ENCODE results near the gene CCDC78. TPM values are rescaled to one million over a fixed set of nuclear protein-coding genes. Genes with fewer than 3 reads are reported as not detected.

CCDC78 gene
- polyA plus RNA-seq, 1 donor (not counting 4 experiments of a cell fraction or from before 2014, with no cell fraction given) = 2.5 TPM

DNA sequence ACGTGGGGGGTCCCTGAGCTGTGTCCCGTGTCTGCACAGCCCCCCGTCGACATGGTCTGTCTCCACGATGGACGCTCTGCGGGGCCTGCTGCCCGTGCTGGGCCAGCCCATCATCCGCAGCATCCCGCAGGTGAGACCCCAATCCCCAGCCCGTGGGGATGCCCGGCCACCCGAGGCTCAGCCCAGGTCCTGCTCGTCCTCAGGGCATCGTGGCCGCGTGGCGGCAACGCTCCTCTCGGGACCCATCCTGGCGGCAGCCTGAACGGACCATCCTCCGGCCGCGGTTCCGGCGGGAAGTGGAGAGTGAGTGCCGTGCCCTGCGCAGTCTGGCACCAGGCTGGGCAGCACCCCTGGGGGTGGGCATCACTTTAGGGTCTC lies 39.2 kb upstream of the CCDC78 start:
- Histone ChIP-seq H4K20me1 (ENCODE audit: control insufficient read depth, extremely low read depth, insufficient read depth, low read length) (no peaks in the 10 kb centered on the region), H2AFZ (ENCODE audit: control insufficient read depth, low read length) (no peak overlapping the region), H3K4me3 (ENCODE audit: control insufficient read depth in 2 of 3, extremely low read depth in 1 of 3, insufficient read depth in 2 of 3, low read depth in 1 of 3, low read length in 3 of 3) (no peak overlapping the region), H3K4me1 (ENCODE audit: control insufficient read depth, extremely low read depth, insufficient read depth, low read length) (peaks cover 16% of the 10 kb centered on the region), H3K27me3 (ENCODE audit: control insufficient read depth, extremely low read depth, insufficient read depth, low read length) (peaks cover 3% of the 10 kb centered on the region), H3K9me1 (ENCODE audit: control insufficient read depth, extremely low read depth, insufficient read depth, low read length) (no peaks in the 10 kb centered on the region), H3K79me2 (ENCODE audit: control insufficient read depth, insufficient read depth, low read length) (no peaks in the 10 kb centered on the region), H3K9me3 (ENCODE audit: control insufficient read depth, low read depth, low read length) (no peaks in the 10 kb centered on the region), H3K4me2 (ENCODE audit: control insufficient read depth, extremely low read depth, insufficient read depth, low read depth, low read length) (no peak overlapping the region), H3K36me3 (ENCODE audit: control insufficient read depth in 2 of 2, extremely low read depth in 1 of 2, insufficient read depth in 2 of 2, low read length in 2 of 2) (no peaks in the 10 kb centered on the region), H3K27ac (ENCODE audit: control insufficient read depth, insufficient read depth, low read length) (no peak overlapping the region), H3K9ac (ENCODE audit: control insufficient read depth, extremely low read depth, insufficient read depth, low read length) (no peak overlapping the region)
- dilution Hi-C loops (cut with MboI; ENCODE audit: extremely low pct_ligation_motif_present, low sequenced_read_pairs) = no loop called here
- TF ChIP-seq EZH2 (IDR thresholded peaks at IDR 0.05; ENCODE audit: low read length) = no peak
- TF ChIP-seq, protein P1, sequence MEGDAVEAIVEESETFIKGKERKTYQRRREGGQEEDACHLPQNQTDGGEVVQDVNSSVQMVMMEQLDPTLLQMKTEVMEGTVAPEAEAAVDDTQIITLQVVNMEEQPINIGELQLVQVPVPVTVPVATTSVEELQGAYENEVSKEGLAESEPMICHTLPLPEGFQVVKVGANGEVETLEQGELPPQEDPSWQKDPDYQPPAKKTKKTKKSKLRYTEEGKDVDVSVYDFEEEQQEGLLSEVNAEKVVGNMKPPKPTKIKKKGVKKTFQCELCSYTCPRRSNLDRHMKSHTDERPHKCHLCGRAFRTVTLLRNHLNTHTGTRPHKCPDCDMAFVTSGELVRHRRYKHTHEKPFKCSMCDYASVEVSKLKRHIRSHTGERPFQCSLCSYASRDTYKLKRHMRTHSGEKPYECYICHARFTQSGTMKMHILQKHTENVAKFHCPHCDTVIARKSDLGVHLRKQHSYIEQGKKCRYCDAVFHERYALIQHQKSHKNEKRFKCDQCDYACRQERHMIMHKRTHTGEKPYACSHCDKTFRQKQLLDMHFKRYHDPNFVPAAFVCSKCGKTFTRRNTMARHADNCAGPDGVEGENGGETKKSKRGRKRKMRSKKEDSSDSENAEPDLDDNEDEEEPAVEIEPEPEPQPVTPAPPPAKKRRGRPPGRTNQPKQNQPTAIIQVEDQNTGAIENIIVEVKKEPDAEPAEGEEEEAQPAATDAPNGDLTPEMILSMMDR (optimal IDR thresholded peaks at IDR 0.05 in 1 of 3, IDR thresholded peaks at IDR 0.05 in 1 of 3, conservative IDR thresholded peaks at IDR 0.05 in 1 of 3; ENCODE audit: extremely low read depth in 1 of 3, insufficient read depth in 2 of 3, low read length in 3 of 3) = no peak
- DNase-seq (ENCODE audit: low read depth, low spot score) (no peak), FAIRE-seq (no peak)

DNA sequence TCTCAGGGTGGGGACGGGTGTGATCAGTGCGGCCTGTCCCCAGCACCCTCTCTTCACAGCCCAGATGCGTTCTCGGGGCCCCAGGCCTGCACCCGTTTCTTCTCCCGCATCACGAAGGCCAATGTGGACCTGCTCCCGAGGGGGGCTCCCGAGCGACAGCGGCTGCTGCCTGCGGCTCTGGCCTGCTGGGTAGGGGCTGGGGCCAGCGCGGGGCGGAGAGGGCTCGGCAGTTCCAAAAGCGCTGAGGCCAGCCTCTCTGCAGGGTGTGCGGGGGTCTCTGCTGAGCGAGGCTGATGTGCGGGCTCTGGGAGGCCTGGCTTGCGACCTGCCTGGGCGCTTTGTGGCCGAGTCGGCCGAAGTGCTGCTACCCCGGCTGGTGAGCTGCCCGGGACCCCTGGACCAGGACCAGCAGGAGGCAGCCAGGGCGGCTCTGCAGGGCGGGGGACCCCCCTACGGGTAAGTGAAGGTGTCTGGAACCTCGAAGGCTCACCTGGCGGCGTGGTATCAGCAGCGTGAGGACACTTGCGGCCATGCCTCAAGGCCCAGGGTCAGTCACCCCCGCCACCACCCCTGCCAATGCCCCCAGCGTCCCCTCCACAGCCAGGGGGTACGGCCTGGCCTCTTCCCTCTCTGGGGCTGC lies 38.7 kb upstream of the CCDC78 start:
- Histone ChIP-seq H3K4me3 (ENCODE audit: control insufficient read depth in 2 of 3, extremely low read depth in 1 of 3, insufficient read depth in 2 of 3, low read depth in 1 of 3, low read length in 3 of 3) (no peak overlapping the region), H3K9ac (ENCODE audit: control insufficient read depth, extremely low read depth, insufficient read depth, low read length) (no peak overlapping the region), H3K27ac (ENCODE audit: control insufficient read depth, insufficient read depth, low read length) (no peak overlapping the region), H3K4me2 (ENCODE audit: control insufficient read depth, extremely low read depth, insufficient read depth, low read depth, low read length) (no peak overlapping the region), H3K79me2 (ENCODE audit: control insufficient read depth, insufficient read depth, low read length) (no peaks in the 10 kb centered on the region), H3K36me3 (ENCODE audit: control insufficient read depth in 2 of 2, extremely low read depth in 1 of 2, insufficient read depth in 2 of 2, low read length in 2 of 2) (no peaks in the 10 kb centered on the region), H3K4me1 (ENCODE audit: control insufficient read depth, extremely low read depth, insufficient read depth, low read length) (peaks cover 20% of the 10 kb centered on the region), H3K9me3 (ENCODE audit: control insufficient read depth, low read depth, low read length) (no peaks in the 10 kb centered on the region), H4K20me1 (ENCODE audit: control insufficient read depth, extremely low read depth, insufficient read depth, low read length) (no peaks in the 10 kb centered on the region), H3K9me1 (ENCODE audit: control insufficient read depth, extremely low read depth, insufficient read depth, low read length) (no peaks in the 10 kb centered on the region), H3K27me3 (ENCODE audit: control insufficient read depth, extremely low read depth, insufficient read depth, low read length) (peaks cover 3% of the 10 kb centered on the region), H2AFZ (ENCODE audit: control insufficient read depth, low read length) (no peak overlapping the region)
- FAIRE-seq = no peak
- dilution Hi-C loops (cut with MboI; ENCODE audit: extremely low pct_ligation_motif_present, low sequenced_read_pairs) = no loop called here
- no peak for DNase-seq (ENCODE audit: low read depth, low spot score)
- TF ChIP-seq EZH2 (IDR thresholded peaks at IDR 0.05; ENCODE audit: low read length) = no peak
- TF ChIP-seq, protein P1 (optimal IDR thresholded peaks at IDR 0.05 in 1 of 3, IDR thresholded peaks at IDR 0.05 in 1 of 3, conservative IDR thresholded peaks at IDR 0.05 in 1 of 3; ENCODE audit: extremely low read depth in 1 of 3, insufficient read depth in 2 of 3, low read length in 3 of 3) = no peak
